Measurements from ENCODE around the gene C1orf185.

DNA sequence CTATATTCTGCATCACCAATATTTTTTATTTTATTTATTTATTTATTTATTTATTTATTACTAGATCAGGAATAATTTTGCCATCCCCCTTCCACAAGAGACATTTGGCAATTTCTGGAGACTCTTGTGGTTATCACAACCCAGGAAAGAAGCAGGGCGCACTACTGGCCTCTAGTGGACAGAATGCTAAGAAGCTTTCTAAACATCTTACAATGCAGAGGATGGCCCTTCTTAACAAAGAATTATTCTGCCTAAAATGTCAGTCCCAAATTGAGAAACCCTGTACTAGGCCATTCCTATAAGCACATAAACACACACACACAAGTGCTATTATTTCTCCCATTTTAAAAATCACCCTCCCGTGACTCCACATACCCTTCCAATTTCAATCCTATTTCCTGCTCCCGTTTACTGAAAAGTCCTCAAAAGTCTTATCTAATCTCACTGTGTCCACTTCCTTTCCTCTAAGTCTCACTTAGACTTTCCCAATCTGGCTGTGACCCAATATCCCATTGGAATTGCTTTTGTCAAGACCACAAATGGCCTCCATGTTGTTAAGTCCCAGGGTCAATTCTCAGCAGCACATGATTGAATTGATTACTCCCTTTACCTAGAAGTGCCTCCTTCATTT, 90.3 kb downstream of the C1orf185 start:
- TF ChIP-seq, protein P1, sequence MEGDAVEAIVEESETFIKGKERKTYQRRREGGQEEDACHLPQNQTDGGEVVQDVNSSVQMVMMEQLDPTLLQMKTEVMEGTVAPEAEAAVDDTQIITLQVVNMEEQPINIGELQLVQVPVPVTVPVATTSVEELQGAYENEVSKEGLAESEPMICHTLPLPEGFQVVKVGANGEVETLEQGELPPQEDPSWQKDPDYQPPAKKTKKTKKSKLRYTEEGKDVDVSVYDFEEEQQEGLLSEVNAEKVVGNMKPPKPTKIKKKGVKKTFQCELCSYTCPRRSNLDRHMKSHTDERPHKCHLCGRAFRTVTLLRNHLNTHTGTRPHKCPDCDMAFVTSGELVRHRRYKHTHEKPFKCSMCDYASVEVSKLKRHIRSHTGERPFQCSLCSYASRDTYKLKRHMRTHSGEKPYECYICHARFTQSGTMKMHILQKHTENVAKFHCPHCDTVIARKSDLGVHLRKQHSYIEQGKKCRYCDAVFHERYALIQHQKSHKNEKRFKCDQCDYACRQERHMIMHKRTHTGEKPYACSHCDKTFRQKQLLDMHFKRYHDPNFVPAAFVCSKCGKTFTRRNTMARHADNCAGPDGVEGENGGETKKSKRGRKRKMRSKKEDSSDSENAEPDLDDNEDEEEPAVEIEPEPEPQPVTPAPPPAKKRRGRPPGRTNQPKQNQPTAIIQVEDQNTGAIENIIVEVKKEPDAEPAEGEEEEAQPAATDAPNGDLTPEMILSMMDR (IDR thresholded peaks at IDR 0.05): peak; percentile 51 to 83 (median 70)
- no peak for TF ChIP-seq POLR2A (IDR thresholded peaks at IDR 0.05)

Data from tibial nerve (tissue), 3 donors.